Endodermal cell (in vitro differentiated cells): ENCODE measurements around the gene ANKMY1. TPM values are rescaled to one million over a fixed set of nuclear protein-coding genes. Genes with fewer than 3 reads are reported as not detected.

Experiments used
- DNase-seq: peaks from one replicate; pipeline ENCODE4 v3.0.0-alpha.2; 2017
- H3K27ac ChIP-seq: 2 replicates; pipeline ENCODE4 v1.5.1; 2013; ENCODE audit warnings: mild to moderate bottlenecking, low read depth, low read length, moderate library complexity
- H3K27me3 ChIP-seq: 2 replicates; pipeline ENCODE4 v1.6.1; 2013; ENCODE audit warnings: mild to moderate bottlenecking, low read length, moderate library complexity; ENCODE audit not compliant: insufficient read depth, control insufficient read depth, poor library complexity, severe bottlenecking
- H3K36me3 ChIP-seq: 2 replicates; pipeline ENCODE4 v1.7.0; 2013; ENCODE audit warnings: mild to moderate bottlenecking, low read length, moderate library complexity; ENCODE audit not compliant: control insufficient read depth, insufficient read depth
- H3K4me1 ChIP-seq: one replicate; pipeline ENCODE4 v1.7.0; 2013; ENCODE audit warnings: low read length; ENCODE audit not compliant: control insufficient read depth, insufficient read depth
- H3K4me3 ChIP-seq: 2 replicates; pipeline ENCODE4 v1.5.1; 2013; ENCODE audit warnings: mild to moderate bottlenecking, low read length, moderate library complexity
- H3K9ac ChIP-seq: 2 replicates; pipeline ENCODE4 v1.6.1; 2013; ENCODE audit warnings: mild to moderate bottlenecking, low read length, moderate library complexity; ENCODE audit not compliant: poor library complexity, severe bottlenecking; ENCODE audit errors: extremely low read depth
- H3K9me3 ChIP-seq: 2 replicates; pipeline ENCODE4 v1.6.1; 2013; ENCODE audit warnings: mild to moderate bottlenecking, low read length, moderate library complexity; ENCODE audit not compliant: control insufficient read depth
- H3K27ac Mint-ChIP-seq: 2 replicates; pipeline ENCODE4 v1.8.0; 2020; ENCODE audit warnings: mixed read lengths
- H3K27me3 Mint-ChIP-seq: 2 replicates; pipeline ENCODE4 v1.8.0; 2021; ENCODE audit warnings: mild to moderate bottlenecking, mixed read lengths; ENCODE audit not compliant: insufficient read depth
- H3K36me3 Mint-ChIP-seq: 2 replicates; pipeline ENCODE4 v1.8.0; 2020; ENCODE audit warnings: low read depth, mixed read lengths
- H3K4me1 Mint-ChIP-seq: 2 replicates; pipeline ENCODE4 v1.8.0; 2020; ENCODE audit warnings: mixed read lengths
- H3K4me3 Mint-ChIP-seq: 2 replicates; pipeline ENCODE4 v1.8.0; 2020; ENCODE audit warnings: mild to moderate bottlenecking, moderate library complexity, mixed read lengths
- H3K9me3 Mint-ChIP-seq: 2 replicates; pipeline ENCODE4 v1.8.0; 2020; ENCODE audit warnings: mild to moderate bottlenecking, mixed read lengths
- CTCF ChIP-seq: fragments of 200-600 bp; sonication (generic); conservative IDR thresholded peaks from 2 replicates; pipeline ENCODE4 v1.5.0; 2021; ENCODE audit warnings: antibody characterized with exemption, mild to moderate bottlenecking
- WGBS, 2 experiments: methylation state at CpG; one replicate each; pipeline versions ENCODE4 v1.1.5 to v1.1.7; 2013; ENCODE audit warnings: missing lambda C conversion rate in 2 of 2, mixed read lengths in 1 of 2; ENCODE audit not compliant: insufficient coverage in 1 of 2, insufficient read length in 1 of 2; 5-methylcytosine and 5-hydroxymethylcytosine counted together
- total RNA-seq, 2 donors: library from RNA; stranded (reverse); fragmentation: NEBNext Ultra II Directional in 1 of 2; extraction: Animal tissue kit (Norgen Biotek cat#: 25700) in 1 of 2; gene quantifications; 2 replicates in 1 of 2; 3 replicates in 1 of 2; pipeline ENCODE4 v1.2.1, GENCODE V29; 2021

Gene ANKMY1
- total RNA-seq, 2 donors from 2014 or later, result 7.4 to 13.3 TPM

GRCh38 chr2:240446664-240447175 lies 111.1 kb downstream of the ANKMY1 start:
- no peak overlapping the region for H3K4me3 Mint-ChIP-seq
- no peak overlapping the region for H3K4me3 ChIP-seq
- no peak for TF ChIP-seq CTCF
- H3K36me3 Mint-ChIP-seq, result peaks cover 4% of the 10 kb centered on the region
- H3K27ac ChIP-seq, result no peak overlapping the region
- no peaks in the 10 kb centered on the region for H3K9me3 ChIP-seq
- no peaks in the 10 kb centered on the region for H3K36me3 ChIP-seq
- WGBS, 2 experiments, result 89 to 90% methylated on average over 6 to 12 of the region's 12 CpGs
- H3K27ac Mint-ChIP-seq, result no peak overlapping the region
- peaks cover 2% of the 10 kb centered on the region for H3K4me1 Mint-ChIP-seq
- no peak for DNase-seq
- H3K27me3 Mint-ChIP-seq, result peaks cover 9% of the 10 kb centered on the region
- no peaks in the 10 kb centered on the region for H3K9me3 Mint-ChIP-seq
- H3K9ac ChIP-seq, result no peak overlapping the region
- H3K27me3 ChIP-seq, result no peaks in the 10 kb centered on the region
- no peaks in the 10 kb centered on the region for H3K4me1 ChIP-seq

- TF ChIP-seq CTCF, result no peak
- Mint-ChIP-seq H3K4me1 (peaks cover 2% of the 10 kb centered on the region), H3K4me3 (no peak overlapping the region), H3K27ac (no peak overlapping the region), H3K27me3 (peaks cover 8% of the 10 kb centered on the region), H3K36me3 (peaks cover 4% of the 10 kb centered on the region), H3K9me3 (no peaks in the 10 kb centered on the region)
- no peak for DNase-seq
- WGBS, 2 experiments, result 87 to 98% methylated on average over 10 to 24 of the region's 24 CpGs
- Histone ChIP-seq H3K9me3 (no peaks in the 10 kb centered on the region), H3K36me3 (no peaks in the 10 kb centered on the region), H3K9ac (no peak overlapping the region), H3K27ac (no peak overlapping the region), H3K4me1 (no peaks in the 10 kb centered on the region), H3K27me3 (no peaks in the 10 kb centered on the region), H3K4me3 (no peak overlapping the region)
These were observed 111.7 kb downstream of the ANKMY1 start for GRCh38 chr2:240445961-240446663.

GRCh38 chr2:240444464-240444863 lies 113.3 kb downstream of the ANKMY1 start:
- H3K27me3 Mint-ChIP-seq, result peaks cover 2% of the 10 kb centered on the region
- Histone ChIP-seq H3K36me3 (no peaks in the 10 kb centered on the region), H3K9me3 (no peaks in the 10 kb centered on the region), H3K9ac (no peak overlapping the region), H3K4me3 (no peak overlapping the region), H3K4me1 (no peaks in the 10 kb centered on the region), H3K27ac (no peak overlapping the region), H3K27me3 (no peaks in the 10 kb centered on the region)
- H3K4me3 Mint-ChIP-seq, result no peak overlapping the region
- H3K27ac Mint-ChIP-seq, result no peak overlapping the region
- no peaks in the 10 kb centered on the region for H3K4me1 Mint-ChIP-seq
- peaks cover 4% of the 10 kb centered on the region for H3K36me3 Mint-ChIP-seq
- 87 to 92% methylated on average over 11 to 16 of the region's 16 CpGs for WGBS, 2 experiments
- no peak for TF ChIP-seq CTCF
- no peaks in the 10 kb centered on the region for H3K9me3 Mint-ChIP-seq
- no peak for DNase-seq
